HEK293T (cell line): ENCODE results near the gene WDR82.

Experiments
- CTCF ChIA-PET: fragments of 350-600 bp; formaldehyde crosslinking; extraction: SDS; loops from one replicate; lab custom pipeline; 2021; ENCODE audit warnings: antibody characterized with exemption, inconsistent platforms; lab: Yijun Ruan, JAX
- POLR2A ChIA-PET: fragments of 350-600 bp; formaldehyde crosslinking; extraction: SDS; loops from one replicate; lab custom pipeline; 2020; ENCODE audit warnings: antibody characterized with exemption, inconsistent platforms; lab: Yijun Ruan, JAX
- DNase-seq: peaks from one replicate; pipeline ENCODE4 v3.0.0; 2012; ENCODE audit warnings: mixed read lengths; ENCODE audit errors: extremely low spot score
- ARNT ChIP-seq: fragments of 450-650 bp; IDR thresholded peaks from 2 replicates; pipeline ENCODE4 v1.6.1; 2017; ENCODE audit warnings: mild to moderate bottlenecking
- BHLHE40 ChIP-seq: fragments of 450-650 bp; IDR thresholded peaks from 2 replicates; pipeline ENCODE4 v1.6.1; 2016; ENCODE audit warnings: mild to moderate bottlenecking, moderate library complexity, borderline replicate concordance
- CTBP1 ChIP-seq: fragments of 450-650 bp; IDR thresholded peaks from 2 replicates; pipeline ENCODE4 v1.6.1; 2016; ENCODE audit warnings: borderline replicate concordance
- ELF4 ChIP-seq: fragments of 450-650 bp; IDR thresholded peaks from 2 replicates; pipeline ENCODE4 v1.6.1; 2017; ENCODE audit warnings: antibody characterized with exemption
- FOXA1 ChIP-seq: fragments of 450-650 bp; IDR thresholded peaks from 2 replicates; pipeline ENCODE4 v1.6.1; 2016; ENCODE audit warnings: mild to moderate bottlenecking
- FOXK2 ChIP-seq: fragments of 450-650 bp; IDR thresholded peaks from 2 replicates; pipeline ENCODE4 v1.6.1; 2016; ENCODE audit warnings: mild to moderate bottlenecking
- FOXM1 ChIP-seq: fragments of 450-650 bp; IDR thresholded peaks from 2 replicates; pipeline ENCODE4 v1.6.1; 2017; ENCODE audit warnings: mild to moderate bottlenecking, borderline replicate concordance
- HDGF ChIP-seq: fragments of 450-650 bp; IDR thresholded peaks from 2 replicates; pipeline ENCODE4 v1.6.1; 2017; ENCODE audit warnings: antibody characterized with exemption, borderline replicate concordance
- L3MBTL2 ChIP-seq: fragments of 450-650 bp; conservative IDR thresholded peaks from 2 replicates; pipeline ENCODE4 v1.6.1; 2016; ENCODE audit warnings: mild to moderate bottlenecking
- LEF1 ChIP-seq: fragments of 450-650 bp; IDR thresholded peaks from 2 replicates; pipeline ENCODE4 v1.6.1; 2017; ENCODE audit warnings: mild to moderate bottlenecking, borderline replicate concordance
- NFRKB ChIP-seq: fragments of 450-650 bp; IDR thresholded peaks from 2 replicates; pipeline ENCODE4 v1.6.1; 2016; ENCODE audit warnings: mild to moderate bottlenecking, moderate library complexity
- PKNOX1 ChIP-seq: fragments of 450-650 bp; IDR thresholded peaks from 2 replicates; pipeline ENCODE4 v1.6.1; 2016
- SP1 ChIP-seq: fragments of 450-650 bp; IDR thresholded peaks from 2 replicates; pipeline ENCODE4 v1.6.1; 2017
- SUZ12 ChIP-seq: fragments of 450-650 bp; IDR thresholded peaks from 2 replicates; pipeline ENCODE4 v1.6.1; 2016; ENCODE audit warnings: mild to moderate bottlenecking
- TARDBP ChIP-seq: fragments of 450-650 bp; IDR thresholded peaks from 2 replicates; pipeline ENCODE4 v1.6.1; 2016
- ZNF384 ChIP-seq: fragments of 450-650 bp; IDR thresholded peaks from 2 replicates; pipeline ENCODE4 v1.6.1; 2016

Gene WDR82

GRCh38 chr3:52254608-52255007 lies 23.8 kb downstream of the WDR82 start:
- ChIA-PET POLR2A (interaction anchor here (1.1 kb wide), 1 partner anchor 15 kb away, joined by 3 read pairs; the partner anchor contains the start of gene TWF2), CTCF (no interaction called here)
- TF ChIP-seq TARDBP (no peak), SUZ12 (no peak), FOXM1 (no peak), NFRKB (no peak), SP1 (no peak), FOXK2 (no peak), ZNF384 (no peak), FOXA1 (no peak), CTBP1 (no peak), ARNT (no peak), HDGF (no peak), L3MBTL2 (no peak), ELF4 (no peak)
- no peak for DNase-seq

DNA sequence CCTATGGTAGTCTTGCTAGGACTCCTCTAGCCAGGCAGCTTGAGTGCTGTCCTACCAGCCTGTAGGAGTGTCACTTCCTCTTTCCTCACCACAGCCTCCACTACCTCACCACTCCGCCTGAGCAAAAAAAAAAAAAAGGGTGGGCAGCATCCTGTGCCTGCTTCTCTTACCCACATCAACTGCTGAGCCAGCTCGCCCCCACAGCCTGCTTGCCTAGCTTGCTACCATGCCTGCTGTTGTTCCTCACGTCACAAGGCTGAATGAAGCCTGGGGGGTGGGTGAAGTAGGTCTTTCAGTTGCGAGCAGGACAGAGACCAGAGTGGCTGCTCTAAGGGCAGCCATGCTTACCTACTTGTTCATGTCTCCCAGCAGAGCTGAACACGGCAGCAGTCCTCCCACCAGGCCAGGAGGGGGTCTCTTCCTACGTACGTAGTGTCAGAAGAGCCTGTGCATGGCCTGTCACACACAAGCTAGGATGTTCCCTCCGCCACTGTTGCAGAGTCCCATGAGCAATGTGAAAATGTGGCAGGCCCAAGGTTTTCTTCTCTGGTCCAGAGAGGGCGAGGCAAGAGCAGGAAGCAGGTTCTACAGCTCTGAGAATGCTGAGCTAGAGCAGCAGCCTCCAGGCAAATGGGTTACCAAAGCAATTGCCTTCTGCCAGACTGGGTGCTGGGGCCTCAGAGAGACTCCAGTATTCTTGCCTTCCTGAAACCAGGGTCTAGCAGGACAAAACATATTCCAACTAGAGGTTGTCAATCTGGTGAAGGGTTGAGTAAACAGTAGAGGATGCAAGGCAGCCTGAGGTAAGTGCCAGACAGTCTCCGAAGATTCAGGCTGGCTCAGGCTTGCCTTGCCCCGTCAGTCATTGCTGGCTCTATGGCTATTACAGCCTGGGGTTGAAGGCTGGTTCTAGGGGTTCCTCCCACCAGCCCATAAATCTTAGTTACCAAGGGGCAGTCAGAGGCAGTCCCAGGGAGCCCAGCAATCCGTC lies 24.8 kb downstream of the WDR82 start:
- DNase-seq, result no peak
- ChIA-PET POLR2A (interaction anchor here (1.1 to 1.2 kb wide), 3 partner anchors 14 to 25 kb away, joined by 3 to 4 read pairs (median 4); partner anchors contain the start of genes TWF2 and WDR82), CTCF (no interaction called here)
- TF ChIP-seq PKNOX1, result peak; percentile 29; the same call in 1 of the 2 replicates
- no peak for TF ChIP-seq HDGF

DNA sequence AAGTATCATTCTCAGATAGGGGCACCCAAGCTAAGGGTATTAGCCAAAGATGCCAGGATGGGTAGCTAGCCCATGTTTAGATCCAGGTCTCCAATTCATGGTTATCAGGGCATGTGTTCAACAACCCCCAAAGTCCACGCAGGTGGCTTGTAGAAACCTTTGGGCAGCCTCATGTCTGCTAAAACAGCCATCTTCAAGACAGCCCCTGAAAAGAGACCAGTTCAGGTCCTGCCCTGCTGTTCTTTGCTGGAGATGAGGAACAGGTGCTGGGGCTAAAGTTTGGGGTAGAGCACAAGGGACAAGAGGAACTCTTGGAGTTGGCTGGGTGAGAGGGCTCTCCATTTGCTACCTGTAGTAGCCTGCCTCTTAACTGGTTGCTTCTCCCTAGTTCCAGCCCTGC lies 28.3 kb downstream of the WDR82 start:
- CTCF ChIA-PET, result interaction anchor here (1.2 kb wide), 1 partner anchor 19 kb away, joined by 3 read pairs; no protein-coding TSS in a partner anchor
- POLR2A ChIA-PET, result interaction anchor here (1.0 to 2.3 kb wide), 3 partner anchors 10 to 29 kb away, joined by 3 to 11 read pairs (median 9); no protein-coding TSS in a partner anchor
- TF ChIP-seq NFRKB (no peak), PKNOX1 (no peak), TARDBP (no peak), HDGF (no peak), L3MBTL2 (no peak), CTBP1 (no peak), FOXM1 (no peak), ELF4 (no peak), FOXA1 (no peak), ARNT (no peak), LEF1 (no peak), SP1 (no peak), SUZ12 (no peak), FOXK2 (no peak), BHLHE40 (no peak), ZNF384 (no peak)
- no peak for DNase-seq

DNA sequence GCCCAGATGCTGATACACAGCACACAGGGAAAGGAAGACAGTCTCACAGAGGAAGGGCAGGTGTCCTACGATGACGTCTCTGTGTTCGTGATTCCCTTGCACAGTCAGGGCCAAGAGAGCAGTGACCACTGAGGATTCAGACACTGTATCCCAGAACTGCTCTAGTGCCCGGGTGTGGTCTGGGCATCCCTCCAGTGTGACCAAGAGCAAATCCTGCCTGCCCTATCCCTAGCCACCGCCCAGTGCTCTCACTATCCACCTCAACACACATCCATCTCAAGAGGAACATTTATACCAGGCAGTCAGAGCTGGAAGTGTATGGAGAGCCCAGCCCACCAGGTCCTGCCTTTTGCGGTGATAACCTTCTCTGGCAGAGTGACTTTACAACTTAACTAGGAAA lies 28.8 kb downstream of the WDR82 start:
- no peak for TF ChIP-seq HDGF
- TF ChIP-seq FOXA1, result no peak
- no peak for TF ChIP-seq L3MBTL2
- no peak for TF ChIP-seq ARNT
- POLR2A ChIA-PET, result interaction anchor here (1.2 to 1.8 kb wide), 3 partner anchors 9 to 29 kb away, joined by 5 to 11 read pairs (median 10); partner anchors contain the start of genes TWF2 and WDR82
- DNase-seq, result no peak
- CTCF ChIA-PET, result interaction anchor here (1.0 kb wide), 1 partner anchor 18 kb away, joined by 3 read pairs; no protein-coding TSS in a partner anchor

- TF ChIP-seq ARNT (no peak), CTBP1 (no peak), SUZ12 (no peak), FOXK2 (no peak), FOXM1 (no peak), TARDBP (no peak), ELF4 (no peak), HDGF (no peak), LEF1 (no peak), ZNF384 (no peak), NFRKB (no peak)
- POLR2A ChIA-PET, result interaction anchor here (1.0 to 1.8 kb wide), 5 partner anchors 9 to 39 kb away, joined by 4 to 11 read pairs (median 5); partner anchors contain the start of genes TWF2 and WDR82
- CTCF ChIA-PET, result interaction anchor here (1.0 kb wide), 1 partner anchor 17 kb away, joined by 3 read pairs; no protein-coding TSS in a partner anchor
- no peak for DNase-seq
Observed at GRCh38 chr3:52248816-52249547, 29.5 kb downstream of the WDR82 start.

- no peak for DNase-seq
- TF ChIP-seq ARNT (no peak), HDGF (no peak), FOXM1 (no peak), TARDBP (no peak), LEF1 (no peak), CTBP1 (no peak), ZNF384 (no peak), L3MBTL2 (no peak), PKNOX1 (no peak), SP1 (no peak), SUZ12 (no peak), BHLHE40 (no peak), NFRKB (no peak), FOXK2 (no peak), FOXA1 (no peak), ELF4 (no peak)
- ChIA-PET CTCF (no interaction called here), POLR2A (interaction anchor here (1.0 to 1.8 kb wide), 4 partner anchors 8 to 40 kb away, joined by 4 to 11 read pairs (median 7); partner anchors contain the start of gene TWF2)
Observed at GRCh38 chr3:52248165-52248541, 30.3 kb downstream of the WDR82 start.
